Activated CD4-positive, alpha-beta T cell treated with anti-CD3 and anti-CD28 coated beads, Interleukin-2, Interleukin-6, amounts not matched to agents 100 ng/mL and 50 ng/mL, durations not matched to agents 16 hours and 8 hours (primary cell): Measurements from ENCODE around the gene CKLF.
"Not testable (repeated sequence)": the region's sequence is repeated elsewhere in the genome, so short reads cannot be mapped to it uniquely, and the experiment has no call there.

ENCODE experiments used
- DNase-seq: peaks from one replicate; pipeline ENCODE4 v3.0.0-alpha.2; 2020

CKLF gene

DNA sequence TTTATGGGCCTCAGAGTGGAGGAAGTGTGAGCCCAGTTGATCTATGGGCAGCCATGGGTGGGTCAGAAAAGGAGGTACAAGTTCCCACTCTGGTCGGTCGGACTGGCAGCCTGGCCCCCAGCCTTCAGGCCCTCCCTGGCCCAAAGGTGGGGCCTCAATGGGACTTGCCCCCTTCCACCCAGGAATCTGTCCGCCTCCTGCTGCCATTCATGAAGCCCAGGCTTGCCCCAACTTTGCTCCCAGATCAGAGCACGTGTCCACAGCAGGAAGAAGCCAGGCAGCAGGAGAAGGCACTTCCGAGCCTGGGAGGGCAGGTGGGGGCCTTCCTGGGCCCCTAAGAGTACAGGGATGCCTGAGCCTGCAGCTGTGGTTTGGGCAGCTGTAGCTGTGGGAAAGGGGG is 49.1 kb downstream of the CKLF start:
- no peak for DNase-seq

GRCh38 chr16:66603537-66604375 is 51.4 kb downstream of the CKLF start:
- DNase-seq, result peak; percentile 86

DNA sequence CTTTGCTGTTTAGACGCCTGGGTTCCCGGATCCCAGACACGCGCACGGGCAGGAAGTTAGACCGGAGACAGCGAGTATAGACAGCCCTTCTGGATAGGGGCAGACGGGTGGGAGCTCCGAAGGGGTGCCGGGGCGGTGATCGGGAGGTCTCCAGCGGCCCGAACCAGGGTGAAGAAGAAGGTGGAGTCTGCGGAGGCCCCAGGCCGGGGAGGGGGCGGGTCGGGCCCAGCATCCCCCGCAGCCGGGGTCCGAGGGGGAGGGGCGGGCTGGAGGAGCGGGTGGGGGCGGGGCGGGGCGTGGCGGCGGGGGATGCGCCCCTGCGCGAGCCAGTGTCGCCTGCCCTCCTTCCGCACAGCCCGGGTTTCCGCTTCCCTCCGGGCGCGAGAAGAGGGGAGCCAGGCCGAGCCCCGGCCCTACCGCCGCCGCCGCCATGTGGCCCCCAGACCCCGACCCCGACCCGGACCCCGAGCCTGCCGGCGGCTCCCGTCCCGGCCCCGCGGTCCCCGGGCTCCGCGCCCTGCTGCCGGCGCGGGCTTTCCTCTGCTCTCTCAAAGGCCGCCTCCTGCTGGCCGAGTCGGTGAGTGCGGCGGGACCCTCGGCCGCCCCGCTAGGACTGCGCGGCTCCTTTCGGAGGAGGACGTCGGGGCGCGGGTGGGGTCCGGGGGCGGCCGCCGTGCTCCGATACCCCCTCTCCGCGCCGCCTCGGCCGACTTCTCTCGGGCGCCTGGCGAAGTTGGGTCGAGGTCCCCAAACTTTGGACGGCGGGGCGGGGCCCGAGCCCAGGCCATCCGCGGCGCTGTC is 52.2 kb downstream of the CKLF start, which contains the start of gene CMTM3:
Gene CMTM3 (plus strand): TSS at position 329 of the 801 bp plus-strand sequence. CDS start 102 bp downstream, at position 431.
- DNase-seq, result peak; percentile 83

- DNase-seq, result peak; percentile 30
These were observed 53.0 kb downstream of the CKLF start for GRCh38 chr16:66605177-66605978.

GRCh38 chr16:66605979-66606751 is 53.8 kb downstream of the CKLF start:
- peak; percentile 36 for DNase-seq

- peak; percentile 92 for DNase-seq
These were observed 56.1 kb downstream of the CKLF start for GRCh38 chr16:66608241-66609138.

DNA sequence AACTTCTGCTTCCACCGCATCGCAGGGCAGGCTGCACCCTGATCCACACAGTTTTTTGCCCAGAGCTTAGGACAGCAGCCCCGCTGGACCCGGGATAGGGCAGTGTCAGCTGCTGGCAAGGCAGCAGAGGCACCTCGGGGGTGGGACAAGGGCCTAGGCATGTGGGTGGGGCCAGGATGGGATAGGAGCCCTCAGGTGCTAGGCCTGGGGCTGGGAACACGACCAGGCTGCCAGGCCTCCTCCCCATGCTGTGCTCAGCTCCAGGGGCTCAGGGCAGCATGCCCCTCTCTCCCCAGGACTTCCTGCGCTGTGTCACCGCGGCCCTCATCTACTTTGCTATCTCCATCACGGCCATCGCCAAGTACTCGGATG is 56.7 kb downstream of the CKLF start:
- DNase-seq, result no peak

DNA sequence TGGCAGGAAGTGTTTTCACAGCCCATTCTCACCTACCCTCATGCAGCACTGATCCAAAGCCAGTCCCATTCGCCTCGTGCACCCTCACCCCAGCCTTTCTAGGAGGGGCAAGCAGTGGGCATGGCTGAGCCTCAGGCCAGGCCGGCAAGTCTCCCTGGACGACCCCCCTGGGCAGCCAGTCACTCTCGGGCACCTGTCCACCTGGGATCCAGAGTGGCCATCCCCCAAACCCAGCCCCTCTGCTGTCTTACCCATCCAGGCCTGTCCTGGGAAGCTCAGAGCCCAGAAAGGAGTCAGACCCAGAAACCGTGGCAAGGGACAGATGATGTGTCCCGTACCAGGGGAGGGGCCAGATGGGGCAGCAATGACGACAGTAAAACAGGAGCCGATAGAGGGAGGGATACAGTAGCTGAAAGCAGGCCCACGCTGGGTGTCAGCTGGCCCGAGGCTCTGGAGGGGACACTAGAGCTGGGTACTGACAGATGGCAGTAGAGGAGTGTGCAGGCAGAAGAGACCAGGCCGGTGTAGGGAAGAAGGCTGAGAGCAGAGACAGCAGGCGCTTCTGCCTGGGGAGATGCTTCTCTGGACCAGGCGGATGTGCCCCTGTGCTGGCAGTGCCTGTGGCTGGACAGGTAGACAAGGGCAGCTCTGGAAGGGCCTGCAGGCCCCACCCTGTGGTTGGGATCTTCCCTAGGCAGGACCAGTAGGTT is 57.9 kb downstream of the CKLF start:
- no peak for DNase-seq

DNA sequence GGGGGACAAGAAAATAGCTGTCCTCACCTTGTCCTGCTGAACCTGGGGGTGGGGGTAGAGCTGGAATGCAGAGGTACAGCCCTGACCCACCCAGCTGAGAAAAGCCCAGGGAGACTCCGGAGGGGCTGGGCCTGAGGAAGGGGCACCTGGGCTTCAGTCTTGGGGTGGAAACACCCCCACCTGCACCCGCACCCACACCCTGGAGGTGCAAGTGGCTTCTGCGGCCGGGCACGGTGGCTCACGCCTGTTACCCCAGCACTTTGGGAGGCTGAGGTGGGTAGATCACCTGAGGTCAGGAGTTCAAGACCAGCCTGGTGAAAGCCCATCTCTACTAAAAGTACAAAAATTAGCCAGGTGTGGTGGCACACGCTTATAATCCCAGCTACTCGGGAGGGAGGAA is 59.5 kb downstream of the CKLF start:
- not testable (repeated sequence) for DNase-seq

GRCh38 chr16:66612422-66612821 is 60.0 kb downstream of the CKLF start:
- no peak for DNase-seq

GRCh38 chr16:66614161-66614802 is 61.9 kb downstream of the CKLF start:
- no peak for DNase-seq
